Lower lobe of right lung (tissue), 2 donors: Measurements from ENCODE around the gene ATRNL1. TPM values are rescaled to one million over a fixed set of nuclear protein-coding genes. Genes with fewer than 3 reads are reported as not detected.

Source experiments
- ATAC-seq, 2 donors: fragments of 200-7000 bp; cut with Tn5 transposase; one replicate each; pipeline ENCODE4 v1.9.1; 2020 to 2022; ENCODE audit warnings: mild to moderate bottlenecking in 2 of 2, moderate library complexity in 2 of 2
- DNase-seq: peaks from one replicate; pipeline ENCODE4 v3.0.0-alpha.2; 2020
- H3K27ac ChIP-seq: fragments of 200-600 bp; one replicate; pipeline ENCODE4 v1.8.0; 2022
- H3K27me3 ChIP-seq: fragments of 200-600 bp; one replicate; pipeline ENCODE4 v1.8.0; 2022; ENCODE audit warnings: low read depth
- H3K36me3 ChIP-seq: fragments of 200-600 bp; one replicate; pipeline ENCODE4 v1.8.0; 2022; ENCODE audit warnings: mild to moderate bottlenecking
- H3K4me1 ChIP-seq: fragments of 200-600 bp; one replicate; pipeline ENCODE4 v1.8.0; 2022
- H3K4me3 ChIP-seq: fragments of 200-600 bp; one replicate; pipeline ENCODE4 v1.8.0; 2022; ENCODE audit warnings: mild to moderate bottlenecking
- H3K9me3 ChIP-seq: fragments of 200-600 bp; one replicate; pipeline ENCODE4 v1.8.0; 2022
- CTCF ChIP-seq: fragments of 200-600 bp; IDR thresholded peaks from one replicate; pipeline ENCODE4 v1.8.0; 2022; ENCODE audit warnings: antibody characterized with exemption, mild to moderate bottlenecking
- intact Hi-C: fragments of 100-400 bp; cut with DNase I; formaldehyde crosslinking; loops from one replicate; pipeline ENCODE4 v1.11.0; 2022
- total RNA-seq: library from RNA; stranded (reverse); fragmentation: NEBNext Ultra II Directional; extraction: Animal tissue kit (Norgen Biotek cat#: 25700); gene quantifications from one replicate; pipeline ENCODE4 v1.2.1, GENCODE V29; 2021
- donor health status: DM: no; HTN: yes; CAD: no; lungs with severe emphysema.

The ATRNL1 gene
- total RNA-seq, 1 donor from 2014 or later = 0.92 TPM

GRCh38 chr10:115996031-115996430 is 902.9 kb downstream of the ATRNL1 start:
- DNase-seq (no peak), ATAC-seq (no peak)
- H3K4me1 ChIP-seq = no peaks in the 10 kb centered on the region
- no peak for TF ChIP-seq CTCF
- no peak overlapping the region for H3K27ac ChIP-seq
- no peak overlapping the region for H3K4me3 ChIP-seq
- intact Hi-C loops = no loop called here
- no peaks in the 10 kb centered on the region for H3K9me3 ChIP-seq
- H3K36me3 ChIP-seq = no peaks in the 10 kb centered on the region
- no peaks in the 10 kb centered on the region for H3K27me3 ChIP-seq

DNA sequence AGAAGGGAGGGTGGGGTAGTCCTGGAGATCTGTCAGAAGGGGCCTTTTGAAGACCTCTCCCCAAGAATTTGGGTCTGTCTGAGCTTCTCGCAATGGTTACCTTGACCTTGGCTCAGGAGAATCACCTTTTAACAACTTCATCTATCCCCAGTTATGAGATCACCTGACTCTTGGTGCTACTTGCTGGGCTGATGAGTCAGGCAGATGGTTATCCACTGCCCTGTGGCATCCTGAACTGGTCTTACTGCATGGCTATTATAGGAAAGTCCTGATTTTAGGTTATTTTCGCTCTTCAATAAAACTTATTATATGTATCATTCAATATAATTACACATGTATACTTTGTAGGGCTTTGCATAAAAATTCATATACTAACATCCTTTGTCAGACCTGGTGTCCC is 905.1 kb downstream of the ATRNL1 start:
- Histone ChIP-seq H3K27me3 (no peaks in the 10 kb centered on the region), H3K4me1 (no peaks in the 10 kb centered on the region), H3K36me3 (no peaks in the 10 kb centered on the region), H3K4me3 (no peak overlapping the region), H3K9me3 (no peaks in the 10 kb centered on the region), H3K27ac (no peak overlapping the region)
- DNase-seq (no peak), ATAC-seq (no peak)
- intact Hi-C loops = no loop called here
- no peak for TF ChIP-seq CTCF

Other genes starting within 250 kb of the ATRNL1 start
- gene TRUB1, start 155.2 kb upstream of the ATRNL1 start, total RNA-seq = 13.1 TPM